Amygdala (tissue), 56 donors: ENCODE measurements around the gene PSD4.

Source experiments
- DNase-seq, 56 donors: peaks; one replicate each; lab custom pipeline; 2025; lab: John Stamatoyannopoulos, UW

Gene PSD4

DNA sequence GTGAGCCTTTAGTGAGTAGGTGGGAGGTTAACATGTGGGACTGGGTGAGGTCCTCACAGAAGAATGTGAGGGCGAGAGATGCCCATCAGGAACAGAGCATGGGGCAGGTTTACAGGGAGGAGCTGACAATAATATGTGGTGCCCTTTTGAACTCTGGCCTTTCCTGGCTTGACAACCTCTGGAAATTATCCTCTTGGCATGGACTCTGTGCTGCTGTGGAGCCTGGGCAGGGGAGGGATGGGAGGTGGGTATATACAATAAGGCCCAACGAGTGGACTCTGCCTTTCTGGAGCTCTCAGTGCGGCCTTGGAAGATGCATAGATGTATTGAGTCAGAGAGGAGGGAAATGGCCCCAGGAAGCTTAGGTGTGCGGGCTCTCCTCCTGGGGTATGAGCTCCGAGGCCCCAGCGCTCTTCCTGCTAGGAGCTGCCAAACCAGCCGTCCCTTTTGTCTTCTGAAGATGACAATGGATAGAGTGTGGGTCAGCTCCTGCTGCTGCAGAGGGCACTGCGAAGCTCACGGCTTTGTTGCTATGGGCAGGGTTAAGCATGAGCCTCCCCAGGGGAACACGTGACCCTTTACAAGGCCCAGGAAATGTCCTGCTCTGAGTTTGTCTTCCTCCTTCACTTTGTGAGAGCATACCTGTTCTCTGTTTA is 8.7 kb upstream of the PSD4 start:
- no peak for DNase-seq

DNA sequence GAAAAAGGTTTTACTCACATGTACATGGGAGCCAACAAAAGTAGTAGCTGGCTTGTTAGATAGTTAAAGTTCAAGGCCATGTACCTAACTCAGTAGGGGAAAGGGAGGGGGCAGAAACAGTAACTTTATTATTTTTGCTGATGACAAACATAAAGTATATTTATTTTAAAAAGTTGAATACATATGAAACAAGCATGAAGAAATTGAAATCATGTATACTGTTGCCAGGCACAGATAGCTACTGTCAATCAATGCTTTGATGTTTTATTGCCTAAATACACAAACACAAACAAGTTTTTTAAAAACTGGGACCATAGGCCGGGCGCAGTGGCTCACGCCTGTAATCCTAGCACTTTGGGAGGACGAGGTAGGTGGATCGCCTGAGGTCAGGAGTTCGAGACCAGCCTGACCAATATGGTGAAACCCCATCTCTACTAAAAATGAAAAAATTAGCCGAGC is 7.6 kb upstream of the PSD4 start:
- DNase-seq, result no peak

DNA sequence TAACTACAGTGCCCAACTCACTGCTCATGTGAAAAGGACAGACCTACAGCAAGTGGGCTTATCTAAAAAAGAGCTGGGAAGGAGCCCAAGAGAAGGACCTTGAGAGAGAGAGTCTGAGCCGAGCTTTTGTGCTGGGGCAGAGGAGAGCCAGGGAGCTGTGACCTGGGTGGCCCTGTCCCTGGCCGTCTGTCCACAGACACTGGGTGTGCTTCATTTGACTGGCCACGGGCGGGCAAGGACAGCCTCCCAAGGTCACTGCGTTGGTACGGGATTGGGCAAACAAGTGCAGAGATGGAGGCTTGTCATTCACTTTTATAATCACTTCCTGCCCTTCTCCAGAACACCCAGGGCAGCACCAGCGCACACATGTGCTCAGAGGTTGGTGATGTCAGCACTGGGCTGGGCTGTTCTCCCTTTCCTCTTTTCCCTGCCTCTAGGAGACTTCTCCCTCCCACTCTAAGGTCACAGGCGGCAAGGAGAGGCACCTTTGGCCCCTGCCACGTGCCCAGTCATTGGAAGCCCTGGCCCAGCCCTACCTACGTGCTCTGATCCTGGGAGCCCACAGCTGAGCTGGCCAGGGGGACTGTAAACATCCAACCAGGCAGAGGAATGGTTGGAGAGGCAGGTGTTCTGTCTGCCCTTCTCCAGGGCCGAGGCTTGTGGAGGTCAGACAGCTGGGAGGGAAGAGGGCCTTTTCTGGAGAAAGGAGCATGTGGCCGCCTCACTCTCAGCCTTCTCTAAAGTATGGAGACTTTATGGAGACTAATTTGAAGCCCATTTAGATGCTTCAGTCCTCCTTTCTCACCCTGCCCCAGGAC is 6.4 kb upstream of the PSD4 start:
- DNase-seq, result no peak

DNA sequence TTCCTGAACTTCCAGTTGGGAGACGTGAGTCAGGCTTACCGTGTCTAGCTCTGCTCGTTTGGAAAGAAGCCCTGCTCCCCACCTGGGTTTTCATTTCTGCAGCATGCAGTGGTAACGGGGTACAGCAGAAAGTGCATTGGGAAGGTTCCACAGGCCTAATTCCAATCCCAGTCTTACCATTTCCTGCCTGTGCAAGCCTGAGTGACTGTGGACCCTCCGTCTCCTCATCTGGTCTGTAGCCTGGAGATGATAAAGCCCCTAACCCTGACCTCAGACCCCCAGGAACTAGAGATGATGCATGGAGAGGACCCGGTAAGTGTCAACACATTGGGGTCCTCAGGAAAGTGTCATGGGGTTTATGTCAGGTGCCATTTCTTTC is 5.8 kb upstream of the PSD4 start:
- no peak for DNase-seq

DNA sequence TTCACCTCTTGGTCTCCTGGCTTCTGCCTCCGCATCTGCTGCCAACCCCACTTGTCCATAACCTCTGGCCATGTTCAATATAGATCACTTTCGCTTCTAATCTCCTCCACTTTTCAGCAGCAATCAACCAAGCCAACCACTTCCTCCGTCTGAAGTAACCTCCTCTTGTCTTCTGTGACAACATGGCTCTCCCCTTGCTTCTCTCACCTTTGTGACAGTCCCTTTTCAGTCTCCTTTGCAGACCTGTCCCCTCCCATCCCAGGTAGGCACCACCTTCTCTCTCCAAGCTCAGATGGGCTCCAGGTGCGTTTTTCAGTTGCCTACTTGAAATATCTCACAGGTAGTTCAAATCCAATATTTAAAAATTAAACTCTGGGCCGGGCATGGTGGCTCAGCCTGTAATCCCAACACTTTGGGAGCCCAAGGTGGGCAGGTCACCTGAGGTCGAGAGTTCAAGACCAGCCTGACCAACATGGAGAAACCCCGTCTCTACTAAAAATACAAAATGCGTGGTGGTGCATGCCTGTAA is 4.7 kb upstream of the PSD4 start:
- DNase-seq, result no peak

DNA sequence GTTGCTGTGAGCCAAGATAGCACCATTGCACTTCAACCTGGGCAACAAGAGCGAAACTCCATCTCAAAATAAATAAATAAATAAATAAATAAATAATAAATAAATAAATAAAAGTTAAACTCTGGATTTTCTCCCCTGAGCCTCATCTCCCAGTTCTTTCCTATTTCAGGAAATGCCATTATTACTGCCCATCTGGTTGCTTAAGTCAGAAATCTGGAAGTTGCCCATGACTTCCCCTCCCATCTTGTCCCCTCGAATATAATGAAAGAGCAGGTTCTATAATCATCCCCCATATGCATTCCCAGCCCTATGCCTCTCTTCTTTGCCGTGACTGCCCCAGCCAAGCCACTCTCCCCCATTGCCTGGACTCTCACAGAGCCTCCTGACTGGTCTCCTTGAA is 4.2 kb upstream of the PSD4 start:
- DNase-seq, result no peak

DNA sequence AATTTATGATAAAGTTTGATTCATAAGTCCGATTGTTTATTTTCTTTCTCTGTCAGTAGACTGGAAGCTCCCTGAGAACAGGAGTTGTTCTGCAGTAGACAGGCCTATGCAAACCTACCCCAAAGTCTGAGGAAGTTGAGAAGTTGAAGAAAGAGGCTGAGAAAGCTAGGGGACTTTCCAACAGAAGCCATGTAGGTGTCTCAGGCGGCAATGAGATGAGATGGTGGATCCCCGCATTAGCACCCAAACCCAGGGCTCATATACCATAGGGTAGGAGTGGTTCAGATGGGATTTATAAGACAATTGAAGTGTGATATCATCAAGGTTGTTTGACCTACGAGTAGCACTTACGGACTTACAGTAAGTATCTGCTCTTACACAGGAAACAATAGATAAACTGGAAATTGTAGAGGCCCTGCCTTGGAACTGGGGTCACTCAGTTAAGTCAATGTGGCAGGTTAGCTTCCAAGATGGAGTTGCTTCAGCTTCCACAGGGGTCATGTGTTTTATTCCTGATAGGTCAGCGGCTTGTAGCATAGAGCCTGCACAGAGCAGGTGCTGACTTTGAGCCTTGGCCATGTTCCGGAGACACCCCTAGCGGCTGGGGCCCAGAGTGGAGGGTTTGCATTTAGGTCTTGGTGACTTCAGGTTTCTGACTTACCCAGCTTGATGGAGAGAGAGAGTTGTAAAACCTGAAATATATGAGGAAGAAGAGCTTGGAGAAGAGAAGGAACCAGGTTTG is 2.3 kb upstream of the PSD4 start:
- no peak for DNase-seq

DNA sequence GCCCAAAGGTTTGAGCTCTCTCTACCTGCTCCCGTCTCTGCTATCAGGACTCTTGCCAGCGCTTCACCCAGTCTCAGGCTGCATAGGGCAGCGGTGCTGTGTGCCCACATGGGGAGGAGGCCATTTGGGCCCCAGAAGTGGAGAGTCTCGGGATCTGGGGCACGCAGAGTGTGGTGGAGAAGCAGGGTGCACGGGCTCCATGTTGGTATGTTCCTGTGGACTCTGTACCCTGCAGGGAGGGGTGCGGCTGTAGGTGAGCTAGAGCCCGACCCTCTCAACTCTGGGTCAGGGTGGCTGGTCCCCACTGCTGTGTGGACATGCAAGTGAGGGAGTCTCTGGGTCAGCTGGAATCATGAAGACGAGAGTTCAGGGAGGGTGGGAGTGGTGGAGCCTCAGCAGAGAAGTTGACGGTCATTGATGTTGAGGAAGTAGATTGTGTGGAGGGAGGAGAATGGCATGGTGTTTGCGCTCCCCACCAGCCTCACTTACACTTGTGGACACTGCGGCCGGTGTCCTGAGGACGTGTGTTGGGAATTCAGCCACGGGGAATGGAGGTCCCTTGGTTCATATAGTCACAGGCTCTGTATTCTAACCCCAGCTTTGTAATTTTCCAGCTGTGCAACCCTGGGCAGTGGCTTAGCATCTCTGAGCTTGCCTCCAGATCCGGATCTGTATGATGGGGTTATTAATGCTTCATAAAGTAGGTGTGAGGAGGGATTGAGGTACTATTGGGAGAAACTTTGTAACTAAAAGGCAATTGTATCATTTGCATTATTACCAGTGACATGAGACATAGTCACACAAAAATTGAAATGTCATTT is 840 bp upstream of the PSD4 start:
- DNase-seq, result no peak

DNA sequence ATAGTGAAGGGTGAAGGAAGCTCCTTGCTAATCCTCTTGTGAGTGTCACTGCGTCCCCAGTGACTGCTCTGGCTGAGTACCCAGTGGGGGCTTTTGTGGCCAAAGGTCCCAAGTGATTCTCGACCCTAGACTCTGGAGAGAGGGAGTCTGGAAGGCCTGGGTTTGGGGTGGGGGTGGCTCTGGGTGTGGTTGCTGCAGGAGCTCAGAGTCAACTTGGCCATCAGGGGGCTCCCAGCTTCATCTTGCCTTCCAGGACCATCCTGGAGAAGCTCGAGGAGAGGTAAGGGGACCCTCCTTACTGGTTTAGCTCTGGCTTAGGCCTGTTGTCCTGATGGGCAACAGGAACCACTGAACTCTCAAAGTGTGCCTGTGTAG is 592 bp downstream of the PSD4 start:
- no peak for DNase-seq

DNA sequence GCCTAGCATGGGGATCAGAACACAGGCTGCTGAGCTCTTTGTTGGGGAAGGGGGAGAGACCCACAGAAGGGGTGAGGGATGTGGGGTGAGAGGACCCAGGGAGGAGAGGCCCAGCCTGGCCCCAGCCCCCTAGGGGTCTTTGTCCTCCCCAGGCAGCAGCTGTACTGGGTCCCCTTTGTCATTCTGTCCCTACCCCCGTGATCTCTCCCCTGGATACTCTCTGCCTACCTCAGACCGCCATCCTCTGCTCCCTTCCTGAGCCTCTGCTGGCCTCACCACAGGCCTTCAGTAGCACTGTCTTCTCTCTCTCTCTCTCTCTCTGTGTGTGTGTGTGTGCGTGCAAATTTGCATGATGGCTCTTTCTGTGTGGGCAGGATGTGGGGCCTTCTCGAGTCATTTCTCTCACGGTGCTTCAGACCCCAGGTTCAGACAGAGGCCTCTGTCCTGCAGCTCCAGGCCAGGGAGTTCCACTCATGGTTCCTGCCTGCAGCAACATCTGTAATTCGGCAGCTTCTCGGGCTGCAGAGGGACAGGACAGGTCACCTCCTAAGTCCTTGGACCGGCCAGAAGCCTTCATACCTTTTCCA is 1.4 kb downstream of the PSD4 start:
- DNase-seq, result no peak

DNA sequence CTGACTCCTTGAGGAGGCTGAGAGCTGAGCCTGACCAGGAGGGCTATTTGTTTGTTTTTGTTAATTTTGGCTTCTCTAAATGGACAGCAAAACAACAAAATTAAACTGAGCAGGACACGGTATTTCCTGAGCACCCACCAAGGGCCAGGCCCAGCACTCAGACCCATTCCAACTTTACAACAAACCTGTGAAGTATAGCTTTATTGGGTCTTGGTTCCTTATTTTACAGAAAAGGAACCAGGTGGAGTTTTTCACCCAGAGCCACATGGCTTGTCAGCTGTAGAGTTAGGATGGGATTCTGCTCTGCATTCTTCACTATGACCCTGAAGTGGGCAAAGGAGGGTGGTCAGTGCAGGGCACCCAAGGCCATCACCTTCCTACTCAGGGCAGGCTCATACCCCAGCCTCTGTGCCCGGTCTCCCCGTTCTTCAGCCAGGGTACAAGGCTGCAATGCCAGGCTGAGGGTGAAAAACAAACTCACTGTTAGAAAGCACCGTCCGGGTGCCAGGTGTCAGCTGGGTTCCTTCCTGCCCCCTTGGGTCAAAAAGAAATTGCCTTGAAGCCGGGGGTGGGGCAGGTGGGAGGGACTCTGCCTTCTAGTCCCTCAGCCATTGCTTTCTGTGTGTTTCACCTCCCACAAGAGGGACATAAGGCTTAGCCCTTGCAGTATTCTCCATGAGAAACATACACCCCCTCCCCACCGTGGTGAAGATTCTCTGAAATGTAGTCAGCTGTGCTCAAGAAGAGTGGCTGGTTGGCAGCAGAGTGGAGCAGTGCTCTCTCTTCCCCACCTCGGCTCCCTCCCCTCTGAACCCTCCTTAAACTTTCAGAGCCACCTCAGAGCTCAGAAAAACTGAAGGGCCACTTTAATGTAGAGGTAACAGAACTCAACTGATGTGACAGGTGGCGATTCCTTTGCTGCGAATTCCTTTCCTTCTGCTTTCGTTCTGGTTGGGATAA is 2.2 kb downstream of the PSD4 start:
- no peak for DNase-seq

DNA sequence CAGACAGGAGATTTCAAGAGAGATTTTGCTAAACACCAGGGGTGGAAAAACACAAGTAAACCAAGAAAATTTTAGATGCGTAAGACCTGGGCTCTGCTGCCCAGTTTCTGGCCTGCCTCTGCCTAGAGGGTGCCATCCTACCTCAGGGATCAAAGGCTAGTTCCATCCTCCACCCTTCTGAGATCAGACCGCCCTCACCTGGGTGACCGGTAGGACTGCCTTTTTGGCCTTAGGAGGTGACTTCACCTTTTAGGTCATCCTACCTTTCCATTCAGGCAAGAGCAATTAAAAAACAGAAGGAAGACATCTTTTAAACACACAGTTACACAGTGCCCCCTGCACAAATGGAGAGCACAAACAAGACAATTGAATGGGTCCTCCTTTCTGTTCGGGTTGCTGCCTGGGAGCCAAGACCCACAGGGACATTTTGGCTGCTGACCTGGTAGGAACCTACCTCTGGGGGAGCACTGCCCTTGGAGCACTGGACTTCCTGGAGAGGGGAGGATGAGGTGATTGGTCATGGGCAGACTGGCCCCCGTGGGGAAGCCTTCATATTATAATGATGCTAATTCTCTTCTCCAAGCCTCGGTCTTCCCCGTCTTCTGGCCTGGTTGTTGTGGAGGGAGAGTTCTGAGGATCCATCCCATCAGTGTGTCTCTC is 3.1 kb downstream of the PSD4 start:
- no peak for DNase-seq

DNA sequence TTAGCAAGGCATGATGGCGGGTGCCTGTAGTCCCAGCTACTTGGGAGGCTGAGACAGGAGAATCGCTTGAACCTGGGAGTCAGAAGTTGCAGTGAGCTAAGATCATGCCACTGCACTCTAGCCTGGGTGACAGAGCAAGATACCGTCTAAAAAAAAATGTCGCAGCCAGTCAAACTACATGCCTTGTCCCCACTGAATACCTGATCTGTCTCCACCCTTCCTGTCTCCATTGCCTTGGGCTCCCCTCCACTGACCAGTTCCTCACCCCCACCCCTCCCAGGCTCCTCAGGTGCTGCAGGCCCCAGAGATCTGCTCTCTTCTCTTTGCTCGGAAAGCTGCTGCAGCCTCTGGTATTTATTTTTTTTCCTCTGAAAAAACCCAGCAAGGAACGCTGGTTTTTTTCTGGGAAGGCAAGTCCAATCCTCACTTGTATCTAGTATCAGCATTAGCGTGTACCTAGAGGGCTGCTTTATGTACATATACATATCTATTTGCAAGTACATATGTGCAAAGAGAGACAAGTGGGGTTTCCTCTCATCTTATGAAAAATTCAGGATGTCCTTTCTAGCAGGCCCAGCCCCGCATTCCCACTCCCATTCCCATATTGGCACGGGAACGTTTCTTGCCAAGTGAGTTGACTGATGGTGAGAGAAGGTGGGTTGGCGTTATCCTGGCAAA is 4.4 kb downstream of the PSD4 start:
- no peak for DNase-seq

DNA sequence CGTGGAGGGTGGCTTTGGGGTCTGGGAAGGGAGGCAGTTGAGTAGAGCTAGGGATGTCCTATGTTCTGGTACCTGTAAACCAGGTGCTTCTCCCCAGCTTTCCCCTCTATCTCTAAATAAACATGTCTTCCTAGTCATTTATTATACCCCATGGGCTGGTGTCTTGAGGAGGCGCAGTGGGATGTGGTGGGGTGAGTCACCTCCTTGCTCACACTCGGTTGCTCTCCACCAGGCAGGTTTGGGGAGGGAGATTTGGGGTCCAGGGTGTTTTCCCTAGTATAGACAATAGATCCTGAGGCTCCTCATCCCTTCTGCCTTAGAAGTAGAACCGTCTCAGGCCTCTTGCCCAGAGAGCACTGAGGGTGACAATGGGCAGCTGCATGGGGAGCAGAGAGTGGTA is 5.1 kb downstream of the PSD4 start:
- no peak for DNase-seq

DNA sequence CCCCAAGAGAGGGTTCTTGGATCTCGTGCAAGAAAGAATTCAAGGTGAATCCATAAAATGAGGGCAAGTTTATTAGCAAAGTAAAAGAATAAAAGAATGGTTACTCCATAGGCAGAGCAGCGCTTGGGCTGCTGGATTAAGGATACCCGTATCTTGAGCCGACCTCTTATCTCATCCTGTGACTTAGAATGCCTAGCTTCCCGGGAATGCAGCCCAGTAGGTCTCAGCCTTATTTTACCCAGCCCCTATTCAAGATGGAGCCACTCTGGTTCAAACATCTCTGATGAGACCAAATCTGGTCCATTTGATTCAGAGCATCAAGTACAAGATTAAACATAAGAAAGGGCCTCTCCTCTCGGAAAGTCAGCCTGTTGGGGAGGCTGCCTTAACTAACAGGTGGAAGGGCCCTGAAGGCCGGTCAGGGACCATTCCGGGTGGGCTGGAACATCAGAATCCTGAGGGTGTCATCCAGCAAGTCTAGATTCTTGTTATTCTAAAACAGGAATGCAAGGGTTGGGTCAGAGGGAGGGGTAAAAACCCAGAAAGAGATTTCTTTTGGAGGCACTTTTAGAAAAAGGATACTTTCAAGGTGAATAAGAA is 5.8 kb downstream of the PSD4 start:
- no peak for DNase-seq

DNA sequence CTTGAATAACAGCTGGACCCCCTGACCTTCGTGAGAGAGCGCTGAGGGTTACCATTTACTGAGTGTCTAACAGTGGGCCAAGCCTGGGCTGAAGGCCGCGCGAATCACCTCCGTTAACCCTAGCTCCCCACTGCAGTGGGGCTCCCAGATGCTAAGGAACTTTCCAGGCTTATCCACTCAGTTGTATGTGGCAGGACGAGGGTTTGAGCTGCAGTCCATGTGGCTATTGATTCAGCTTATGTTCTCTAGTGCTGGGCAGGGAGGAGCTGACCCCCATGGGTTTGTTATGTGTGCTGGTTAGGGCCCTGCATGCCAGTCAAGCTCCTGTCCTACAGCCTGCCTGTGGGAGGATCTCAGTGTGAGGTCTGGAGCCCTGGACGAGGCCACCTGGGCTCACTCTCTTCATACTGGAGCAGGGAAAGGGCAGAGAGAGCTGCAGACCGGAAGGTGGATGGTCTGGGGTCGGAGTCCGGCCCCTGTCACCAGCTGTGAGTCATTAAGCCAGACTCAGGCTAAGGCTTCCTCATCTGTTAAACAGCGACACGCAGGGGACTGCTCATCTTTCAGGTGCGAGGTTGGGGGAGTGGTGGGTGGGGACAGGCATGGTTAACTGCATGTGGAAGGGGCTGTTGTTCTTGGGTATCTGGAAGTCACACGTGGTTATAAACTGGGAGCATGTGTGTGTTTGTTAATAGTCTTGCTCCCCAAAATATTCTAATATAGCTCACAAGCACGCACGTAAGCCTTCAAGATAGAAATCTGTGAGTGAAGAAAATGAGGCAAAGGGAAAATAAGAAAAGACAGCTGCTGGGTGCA is 6.6 kb downstream of the PSD4 start:
- DNase-seq, result no peak
